Keratinocyte (primary cell): ENCODE measurements around the gene DRICH1. TPM values are rescaled to one million over a fixed set of nuclear protein-coding genes. Genes with fewer than 3 reads are reported as not detected.
"Not testable (repeated sequence)": the region's sequence is repeated elsewhere in the genome, so short reads cannot be mapped to it uniquely, and the experiment has no call there.

Experiments
- DNase-seq: peaks from one replicate; pipeline ENCODE4 v3.0.0-alpha.2; 2011; ENCODE audit warnings: low read depth, missing footprints, low spot score
- FAIRE-seq: peaks from 2 replicates; lab custom pipeline; 2011; peaks lifted over from hg19 to GRCh38; lab: Jason Lieb, UNC
- H2AFZ ChIP-seq: 2 replicates; pipeline ENCODE4 v1.6.0; 2012; ENCODE audit warnings: low read length, control low read depth, inconsistent platforms; ENCODE audit not compliant: control insufficient read depth
- H3K27ac ChIP-seq: 2 replicates; pipeline ENCODE4 v1.5.1; 2011; ENCODE audit warnings: low read length; ENCODE audit not compliant: control insufficient read depth, insufficient read depth
- H3K27me3 ChIP-seq: 3 replicates; pipeline ENCODE4 v1.6.0; 2011; ENCODE audit warnings: low read length; ENCODE audit not compliant: control insufficient read depth, insufficient read depth; ENCODE audit errors: extremely low read depth
- H3K36me3 ChIP-seq, 2 experiments: 2 replicates in 1 of 2; 3 replicates in 1 of 2; pipeline ENCODE4 v1.5.1; 2011; ENCODE audit warnings: low read length in 2 of 2, mild to moderate bottlenecking in 1 of 2; ENCODE audit not compliant: control insufficient read depth in 2 of 2, insufficient read depth in 2 of 2; ENCODE audit errors: extremely low read depth in 1 of 2
- H3K4me1 ChIP-seq: 3 replicates; pipeline ENCODE4 v1.5.1; 2011; ENCODE audit warnings: low read length; ENCODE audit not compliant: control insufficient read depth, insufficient read depth; ENCODE audit errors: extremely low read depth
- H3K4me2 ChIP-seq: 3 replicates; pipeline ENCODE4 v1.6.0; 2011; ENCODE audit warnings: low read depth, low read length; ENCODE audit not compliant: control insufficient read depth, insufficient read depth; ENCODE audit errors: extremely low read depth
- H3K4me3 ChIP-seq, 3 experiments: fragments of 200-600 bp in 1 of 3; sonication (generic) in 1 of 3; 2 replicates in 2 of 3; 3 replicates in 1 of 3; pipeline ENCODE4 v1.5.1; 2011 to 2016; ENCODE audit warnings: low read length in 3 of 3, mild to moderate bottlenecking in 3 of 3, control low read depth in 2 of 3, inconsistent platforms in 1 of 3, low read depth in 1 of 3, mixed read lengths in 1 of 3, mixed run types in 1 of 3, moderate library complexity in 1 of 3; ENCODE audit not compliant: control insufficient read depth in 2 of 3, insufficient read depth in 2 of 3; ENCODE audit errors: extremely low read depth in 1 of 3
- H3K79me2 ChIP-seq: 2 replicates; pipeline ENCODE4 v1.6.0; 2012; ENCODE audit warnings: low read length; ENCODE audit not compliant: control insufficient read depth, insufficient read depth
- H3K9ac ChIP-seq: 3 replicates; pipeline ENCODE4 v1.6.0; 2011; ENCODE audit warnings: low read length; ENCODE audit not compliant: control insufficient read depth, insufficient read depth; ENCODE audit errors: extremely low read depth
- H3K9me1 ChIP-seq: 3 replicates; pipeline ENCODE4 v1.6.0; 2011; ENCODE audit warnings: low read length; ENCODE audit not compliant: control insufficient read depth, insufficient read depth; ENCODE audit errors: extremely low read depth
- H3K9me3 ChIP-seq: 2 replicates; pipeline ENCODE4 v1.5.1; 2012; ENCODE audit warnings: low read depth, low read length; ENCODE audit not compliant: control insufficient read depth
- H4K20me1 ChIP-seq: 3 replicates; pipeline ENCODE4 v1.6.0; 2011; ENCODE audit warnings: low read length; ENCODE audit not compliant: control insufficient read depth, insufficient read depth; ENCODE audit errors: extremely low read depth
- CTCF ChIP-seq, 3 experiments: IDR thresholded peaks in 1 of 3; conservative IDR thresholded peaks in 1 of 3; optimal IDR thresholded peaks in 1 of 3; 2 replicates in 2 of 3; 3 replicates in 1 of 3; pipeline versions ENCODE3 to v1.5.1; 2011; ENCODE audit warnings: low read length in 3 of 3, mild to moderate bottlenecking in 3 of 3, moderate library complexity in 2 of 3, control low read depth in 1 of 3, inconsistent platforms in 1 of 3; ENCODE audit not compliant: insufficient read depth in 2 of 3; ENCODE audit errors: extremely low read depth in 1 of 3
- EZH2 ChIP-seq: IDR thresholded peaks from one replicate; pipeline ENCODE4 v1.6.1; 2012; ENCODE audit warnings: inconsistent platforms, mild to moderate bottlenecking, low read length, moderate library complexity
- dilution Hi-C: fragments of 300-500 bp; cut with MboI; formaldehyde crosslinking; loops from one replicate; pipeline ENCODE4 v1.7.0; 2020; ENCODE audit warnings: low sequenced_read_pairs; ENCODE audit not compliant: extremely low pct_ligation_motif_present
- polyA plus RNA-seq, 5 experiments: library from polyadenylated mRNA; depleted of rRNA in 3 of 5; stranded (reverse) in 3 of 5; stranded (forward) in 1 of 5; unstranded in 1 of 5; fragments of >200 nt; gene quantifications; 1 replicate in 1 of 5; 2 replicates in 3 of 5; 3 replicates in 1 of 5; pipeline versions ENCODE4 v1.2.1 to v1.2.3, GENCODE V29; 2011 to 2012; ENCODE audit warnings: missing spikeins in 2 of 5, low read depth in 1 of 5, low replicate concordance in 1 of 5

The DRICH1 gene
- polyA plus RNA-seq, 1 donor (not counting 4 experiments of a cell fraction or from before 2014, with no cell fraction given) = 0.12 TPM

GRCh38 chr22:23678133-23678532, 46.0 kb upstream of the DRICH1 start:
- Histone ChIP-seq H3K9ac (no peak overlapping the region), H3K79me2 (no peaks in the 10 kb centered on the region), H3K4me1 (no peaks in the 10 kb centered on the region), H3K9me3 (no peaks in the 10 kb centered on the region), H3K27me3 (no peaks in the 10 kb centered on the region), H3K9me1 (no peaks in the 10 kb centered on the region), H4K20me1 (no peaks in the 10 kb centered on the region), H2AFZ (no peak overlapping the region), H3K4me2 (no peak overlapping the region), H3K36me3 (peaks cover 0 to 4% of the 10 kb centered on the region in 2 experiments), H3K27ac (no peak overlapping the region), H3K4me3 (no peak overlapping the region)
- no peak for TF ChIP-seq CTCF (optimal IDR thresholded peaks at IDR 0.05 in 1 of 3, IDR thresholded peaks at IDR 0.05 in 1 of 3, conservative IDR thresholded peaks at IDR 0.05 in 1 of 3; ENCODE audit: extremely low read depth in 1 of 3, insufficient read depth in 2 of 3, low read length in 3 of 3)
- no peak for TF ChIP-seq EZH2
- FAIRE-seq (no peak), DNase-seq (no peak)
- dilution Hi-C loops = no loop called here

GRCh38 chr22:23677701-23677995, 45.5 kb upstream of the DRICH1 start:
- H4K20me1 ChIP-seq = no peaks in the 10 kb centered on the region
- H3K27ac ChIP-seq = no peak overlapping the region
- H3K27me3 ChIP-seq = no peaks in the 10 kb centered on the region
- H2AFZ ChIP-seq = no peak overlapping the region
- no peaks in the 10 kb centered on the region for H3K9me3 ChIP-seq
- H3K9ac ChIP-seq = no peak overlapping the region
- no peaks in the 10 kb centered on the region for H3K4me1 ChIP-seq
- H3K9me1 ChIP-seq = no peaks in the 10 kb centered on the region
- dilution Hi-C loops = no loop called here
- H3K4me3 ChIP-seq = no peak overlapping the region
- no peak overlapping the region for H3K4me2 ChIP-seq
- FAIRE-seq (no peak), DNase-seq (no peak)
- H3K79me2 ChIP-seq = no peaks in the 10 kb centered on the region
- peaks cover 0 to 3% of the 10 kb centered on the region in 2 experiments for H3K36me3 ChIP-seq
- TF ChIP-seq EZH2 (no peak), CTCF (optimal IDR thresholded peaks at IDR 0.05 in 1 of 3, IDR thresholded peaks at IDR 0.05 in 1 of 3, conservative IDR thresholded peaks at IDR 0.05 in 1 of 3; ENCODE audit: extremely low read depth in 1 of 3, insufficient read depth in 2 of 3, low read length in 3 of 3) (no peak)

GRCh38 chr22:23676841-23677700, 45.0 kb upstream of the DRICH1 start:
- H3K27ac ChIP-seq, H3K9ac ChIP-seq, H3K79me2 ChIP-seq, FAIRE-seq, H2AFZ ChIP-seq, H3K36me3 ChIP-seq, H3K27me3 ChIP-seq, H3K9me3 ChIP-seq, dilution Hi-C loops, H3K4me1 ChIP-seq, H3K4me3 ChIP-seq, H4K20me1 ChIP-seq, DNase-seq, H3K9me1 ChIP-seq, H3K4me2 ChIP-seq: not testable (repeated sequence)
